Activated T-cell treated with anti-CD3 and anti-CD28 coated beads for 24 hours (primary cell): ENCODE data around the gene FOXK1.
A peak's percentile ranks its signal among the peaks of the same experiment; 100 is the strongest.

ENCODE experiments used
- DNase-seq: peaks from one replicate; pipeline ENCODE4 v3.0.0-alpha.2; 2020; ENCODE audit warnings: low read depth

Gene FOXK1

GRCh38 chr7:4722960-4723630 lies 41.0 kb downstream of the FOXK1 start:
- DNase-seq, result no peak

DNA sequence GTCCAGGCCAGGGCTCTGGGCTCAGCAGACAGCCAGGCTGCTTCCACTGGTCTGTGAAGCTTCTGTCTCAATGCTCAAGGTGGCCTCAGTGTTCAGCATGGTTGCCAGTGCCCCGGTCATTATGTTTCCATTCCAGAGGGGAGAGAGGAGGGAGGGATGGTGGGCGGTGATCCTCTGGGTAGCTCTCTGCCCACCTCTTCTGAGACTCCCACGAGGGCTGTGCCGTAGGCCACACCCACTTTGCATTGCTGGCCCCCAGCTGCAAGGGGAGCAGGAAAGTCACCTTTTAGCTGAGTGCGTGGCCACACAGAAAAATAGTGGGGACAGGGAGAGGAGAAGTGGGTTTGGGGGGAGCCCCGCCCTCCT lies 42.5 kb downstream of the FOXK1 start:
- no peak for DNase-seq

- DNase-seq, result no peak
Observed at GRCh38 chr7:4725014-4725849, 43.1 kb downstream of the FOXK1 start.

- no peak for DNase-seq
Observed at GRCh38 chr7:4725850-4726450, 43.9 kb downstream of the FOXK1 start.

DNA sequence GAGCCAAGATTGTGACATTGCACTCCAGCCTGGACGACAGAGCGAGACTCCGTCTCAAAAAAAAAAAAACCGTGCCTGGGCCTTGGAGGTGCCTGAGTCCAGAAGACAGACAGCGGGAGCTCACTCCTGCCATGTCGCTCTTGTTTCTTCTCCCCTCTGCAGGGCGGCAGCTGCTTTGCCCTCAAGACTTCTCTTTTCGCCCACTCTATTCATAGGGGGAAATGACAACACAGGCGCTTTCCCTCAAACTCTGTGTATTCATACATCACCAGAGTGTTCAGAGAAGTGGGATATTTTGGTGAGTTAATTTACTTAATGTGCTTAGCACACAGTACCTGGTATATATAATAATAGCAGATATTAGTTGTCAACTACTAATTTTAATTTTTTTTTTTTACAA lies 44.5 kb downstream of the FOXK1 start:
- no peak for DNase-seq

DNA sequence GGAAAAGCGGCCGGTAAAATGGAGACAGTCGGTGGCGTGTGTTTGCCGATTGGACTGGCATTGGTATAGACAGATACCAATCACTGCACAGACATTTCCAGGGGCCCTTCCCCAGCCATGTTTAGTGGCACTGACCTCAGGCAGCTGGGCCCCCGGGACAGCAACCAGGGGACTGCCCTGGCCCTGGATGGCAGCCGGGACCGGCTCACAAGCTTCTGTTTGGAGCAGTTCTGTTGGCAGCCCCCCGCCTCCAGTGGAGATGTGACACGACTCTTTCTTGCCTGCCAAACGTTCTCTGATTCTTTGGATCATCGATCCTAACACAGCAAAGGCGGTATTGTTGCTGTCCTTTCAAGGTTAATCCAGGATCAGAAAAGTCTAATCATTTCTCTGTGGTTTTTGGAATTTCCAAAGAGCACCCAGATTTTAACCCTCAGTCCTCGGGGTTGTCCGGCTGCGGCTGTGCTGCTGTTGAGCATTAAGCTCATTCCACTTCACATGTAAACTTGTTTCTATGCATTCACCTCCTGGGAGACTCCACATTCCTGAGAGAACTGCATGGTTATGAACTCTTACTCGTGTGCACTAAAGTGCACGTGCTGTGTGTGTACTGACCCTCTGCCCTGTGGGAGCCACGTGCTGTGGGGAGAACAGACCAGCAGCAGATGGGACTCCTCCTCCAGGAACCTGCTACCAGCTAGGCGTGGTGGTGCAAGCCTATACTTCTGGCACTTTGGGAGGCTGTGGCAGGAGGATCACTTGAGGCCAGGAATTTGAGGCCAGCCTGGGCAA lies 46.0 kb downstream of the FOXK1 start:
- no peak for DNase-seq

GRCh38 chr7:4729266-4729665 lies 47.2 kb downstream of the FOXK1 start:
- no peak for DNase-seq

GRCh38 chr7:4730276-4730675 lies 48.2 kb downstream of the FOXK1 start:
- DNase-seq, result no peak

DNA sequence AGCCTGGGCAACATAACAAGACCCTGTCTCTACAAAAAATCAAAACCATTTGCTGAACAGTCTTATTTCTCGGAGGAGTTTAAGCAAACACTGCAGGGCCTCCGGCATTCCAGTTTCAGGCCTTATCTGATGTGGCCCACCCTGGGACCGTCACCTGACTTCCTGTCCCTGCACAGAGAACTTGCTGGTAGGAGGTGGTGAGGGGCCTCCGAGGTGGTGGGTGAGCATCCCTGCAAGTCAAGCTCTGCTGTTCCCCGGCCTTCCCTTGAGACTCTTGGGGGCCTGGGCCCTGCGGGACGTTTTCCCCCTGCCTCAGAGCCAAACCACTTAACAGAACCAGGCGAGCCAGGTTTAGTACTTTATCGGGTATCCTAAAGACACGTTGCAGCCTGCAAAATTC lies 48.9 kb downstream of the FOXK1 start:
- no peak for DNase-seq

GRCh38 chr7:4731803-4732202 lies 49.7 kb downstream of the FOXK1 start:
- DNase-seq, result no peak

- no peak for DNase-seq
Observed at GRCh38 chr7:4733936-4734528, 51.9 kb downstream of the FOXK1 start.

GRCh38 chr7:4734587-4735345 lies 52.7 kb downstream of the FOXK1 start:
- DNase-seq, result no peak

GRCh38 chr7:4737300-4737699 lies 55.2 kb downstream of the FOXK1 start:
- no peak for DNase-seq

GRCh38 chr7:4738711-4739527 lies 56.8 kb downstream of the FOXK1 start:
- DNase-seq, result no peak

DNA sequence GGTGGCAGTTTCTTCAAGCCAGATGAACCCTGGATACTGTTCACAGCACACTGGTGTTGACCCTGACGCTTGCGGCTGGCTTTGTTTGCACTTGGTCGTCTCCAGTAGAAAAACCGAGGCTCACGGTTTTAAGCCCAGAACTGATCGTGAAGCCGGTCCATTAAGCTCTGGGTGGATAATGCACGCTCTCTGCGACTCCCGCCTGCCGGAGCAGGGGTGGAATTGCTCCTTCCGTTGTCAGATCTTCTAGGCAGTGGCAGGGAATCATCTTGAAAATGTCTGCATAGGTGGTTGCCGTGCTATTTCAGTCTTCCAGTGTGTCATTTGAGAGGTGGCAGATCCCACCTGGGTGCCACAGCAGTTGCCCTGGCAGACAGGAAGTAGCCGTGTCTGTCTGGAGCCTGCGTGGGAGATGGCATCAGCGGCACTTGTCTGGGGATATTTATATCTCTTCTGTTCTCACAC lies 57.5 kb downstream of the FOXK1 start:
- DNase-seq, result no peak

DNA sequence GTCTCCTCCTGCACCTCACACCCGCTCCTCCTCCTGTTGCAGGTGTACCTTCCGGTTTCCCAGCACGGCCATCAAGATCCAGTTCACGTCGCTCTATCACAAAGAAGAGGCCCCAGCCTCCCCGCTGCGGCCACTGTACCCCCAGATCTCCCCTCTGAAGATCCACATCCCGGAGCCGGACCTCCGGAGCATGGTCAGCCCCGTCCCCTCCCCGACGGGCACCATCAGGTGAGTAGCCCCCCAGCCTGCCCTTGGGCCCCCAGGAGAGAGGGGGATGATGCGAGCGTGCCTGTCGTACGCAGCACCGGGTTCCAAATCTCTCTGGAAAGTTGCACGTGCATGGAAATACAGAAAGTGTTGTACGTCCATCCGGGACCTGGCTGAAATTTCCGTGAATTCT lies 58.7 kb downstream of the FOXK1 start:
- DNase-seq, result no peak

DNA sequence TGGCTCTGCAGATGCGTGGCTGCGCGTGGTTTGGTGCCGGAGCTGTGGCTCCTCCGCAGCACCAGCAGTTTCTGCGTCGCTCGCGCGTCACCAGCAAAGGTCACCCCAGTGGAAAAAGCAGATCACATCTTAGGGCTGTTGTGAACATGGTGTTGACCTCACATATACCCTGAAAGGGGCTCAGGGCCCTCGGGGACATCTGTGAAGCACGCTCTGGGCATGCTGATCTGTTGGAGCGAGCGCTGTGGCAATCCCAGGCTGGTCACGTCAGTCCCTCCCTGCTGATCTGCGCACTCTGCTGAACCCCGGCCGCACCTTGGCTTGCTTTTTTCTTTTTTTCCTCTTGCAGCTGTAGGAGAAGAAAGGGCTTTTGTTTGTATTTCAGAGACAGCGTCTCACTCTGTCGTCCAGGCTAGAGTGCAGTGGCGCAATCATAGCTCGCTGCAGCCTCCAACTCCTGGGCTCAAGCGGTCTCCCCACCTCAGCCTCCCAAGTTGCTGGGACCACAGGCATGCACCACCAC lies 60.0 kb downstream of the FOXK1 start:
- no peak for DNase-seq

GRCh38 chr7:4742852-4743251 lies 60.8 kb downstream of the FOXK1 start:
- DNase-seq, result no peak

GRCh38 chr7:4744391-4745264 lies 62.5 kb downstream of the FOXK1 start:
- peak; percentile 39 for DNase-seq
